SK-N-SH (cell line): Measurements from ENCODE around the gene NTS.

Source experiments
- CTCF ChIP-seq: fragments of 200-600 bp; sonication (generic); IDR thresholded peaks from 2 replicates; pipeline ENCODE4 v1.6.1; 2017; ENCODE audit warnings: antibody characterized with exemption, mild to moderate bottlenecking, moderate library complexity
- EP300 ChIP-seq, 2 experiments: IDR thresholded peaks; 2 replicates each; pipeline versions ENCODE4 v1.4.0 to v1.6.1; 2012; ENCODE audit warnings: borderline replicate concordance in 1 of 2, low read depth in 1 of 2, low read length in 1 of 2
- EZH2phosphoT487 ChIP-seq: fragments of 200-600 bp; sonication (generic); IDR thresholded peaks from 2 replicates; pipeline ENCODE4 v1.6.1; 2017; ENCODE audit warnings: low read depth, mixed run types, mild to moderate bottlenecking, antibody characterized with exemption, moderate library complexity, borderline replicate concordance
- GATA2 ChIP-seq: sonication (generic); formaldehyde crosslinking; IDR thresholded peaks from 2 replicates; pipeline ENCODE4 v1.5.0; 2020; ENCODE audit warnings: mild to moderate bottlenecking, missing genetic modification reagents
- MAX ChIP-seq: IDR thresholded peaks from 2 replicates; pipeline ENCODE4 v1.4.0; 2012; ENCODE audit warnings: low read depth
- MXI1 ChIP-seq: IDR thresholded peaks from 2 replicates; pipeline ENCODE4 v1.6.1; 2012; ENCODE audit warnings: mild to moderate bottlenecking, low read depth, low read length, improper control_type of control experiment
- PBX3 ChIP-seq: IDR thresholded peaks from 2 replicates; pipeline ENCODE4; 2012
- POLR2AphosphoS5 ChIP-seq: IDR thresholded peaks from 2 replicates; pipeline ENCODE4 v1.6.1; 2012; ENCODE audit warnings: low read depth, low read length
- RAD21 ChIP-seq: IDR thresholded peaks from 2 replicates; pipeline ENCODE4 v1.6.1; 2012; ENCODE audit warnings: mild to moderate bottlenecking, low read length
- RCOR1 ChIP-seq: fragments of 150-350 bp; IDR thresholded peaks from 2 replicates; pipeline ENCODE4 v1.6.1; 2017; ENCODE audit warnings: antibody characterized with exemption, low read length
- REST ChIP-seq: IDR thresholded peaks from 2 replicates; pipeline ENCODE4 v1.6.1; 2012; ENCODE audit warnings: mild to moderate bottlenecking, low read depth, low read length, moderate library complexity
- TAF1 ChIP-seq: IDR thresholded peaks from 2 replicates; pipeline ENCODE4 v1.6.1; 2012; ENCODE audit warnings: low read depth, mild to moderate bottlenecking, low read length, moderate library complexity, borderline replicate concordance
- YY1 ChIP-seq: IDR thresholded peaks from 2 replicates; pipeline ENCODE4 v1.4.0; 2012; ENCODE audit warnings: low read depth, mild to moderate bottlenecking

- TF ChIP-seq RAD21 (no peak), EZH2phosphoT487 (no peak), CTCF (no peak), EP300 (IDR thresholded peaks at IDR 0.05; ENCODE audit: borderline replicate concordance in 1 of 2, low read depth in 1 of 2, low read length in 1 of 2) (no peak), REST (no peak), MAX (no peak), TAF1 (no peak), GATA2 (no peak), YY1 (no peak), RCOR1 (no peak), POLR2AphosphoS5 (no peak), PBX3 (no peak), MXI1 (no peak)
These were observed 3.4 kb downstream of the NTS start for GRCh38 chr12:85877459-85877858.
